GM13977 (cell line): ENCODE data around the gene SBK1.

Experiments used
- DNase-seq: peaks from one replicate; pipeline ENCODE4 v3.0.0; 2012; ENCODE audit warnings: low spot score
- CTCF ChIP-seq: IDR thresholded peaks from 2 replicates; pipeline ENCODE4 v1.5.1; 2012; ENCODE audit warnings: mild to moderate bottlenecking, control low read depth; ENCODE audit not compliant: insufficient read depth; ENCODE audit errors: extremely low read depth, missing control alignments
- in situ Hi-C: fragments of 300-500 bp; cut with MboI; formaldehyde crosslinking; loops from one replicate; pipeline ENCODE4 v1.12.0; 2022; ENCODE audit warnings: low sequenced_read_pairs, low pct_unique_long_range_greater_than_20kb, mixed read lengths, inconsistent platforms; ENCODE audit not compliant: unreplicated experiment

The SBK1 gene

GRCh38 chr16:28265822-28266221 is 26.5 kb upstream of the SBK1 start:
- in situ Hi-C loops, result no loop called here
- DNase-seq, result no peak
- TF ChIP-seq CTCF, result no peak

GRCh38 chr16:28267356-28267755 is 25.0 kb upstream of the SBK1 start:
- in situ Hi-C loops, result no loop called here

GRCh38 chr16:28273511-28273910 is 18.8 kb upstream of the SBK1 start:
- DNase-seq, result no peak
- in situ Hi-C loops, result no loop called here
- no peak for TF ChIP-seq CTCF

More at GRCh38 chr16:28267356-28267755, 25.0 kb upstream of the SBK1 start:
- TF ChIP-seq CTCF, result no peak
- DNase-seq, result no peak

DNA sequence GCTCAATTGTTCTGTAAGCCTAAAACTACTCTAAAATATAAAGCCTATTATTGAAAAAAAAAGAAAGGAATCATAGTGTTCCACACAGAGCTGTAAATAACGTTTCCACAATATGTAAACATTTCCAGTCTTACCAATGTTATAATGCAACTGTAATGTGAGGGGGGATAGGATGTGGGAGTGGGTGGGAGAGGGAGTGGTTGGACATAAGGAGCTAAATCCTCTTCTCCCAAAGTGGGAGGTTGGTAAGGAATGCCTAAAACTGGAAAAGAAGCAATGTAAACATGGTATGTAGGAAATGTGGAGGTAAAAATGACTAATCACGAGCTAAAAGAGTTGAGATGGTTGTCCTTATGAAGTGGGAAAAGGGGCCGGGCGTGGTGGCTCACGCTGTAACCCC is 17.6 kb upstream of the SBK1 start:
- DNase-seq, result no peak
- in situ Hi-C loops, result no loop called here
- no peak for TF ChIP-seq CTCF

- in situ Hi-C loops, result no loop called here
- no peak for TF ChIP-seq CTCF
- DNase-seq, result no peak
Observed at GRCh38 chr16:28276301-28276700, 16.0 kb upstream of the SBK1 start.

DNA sequence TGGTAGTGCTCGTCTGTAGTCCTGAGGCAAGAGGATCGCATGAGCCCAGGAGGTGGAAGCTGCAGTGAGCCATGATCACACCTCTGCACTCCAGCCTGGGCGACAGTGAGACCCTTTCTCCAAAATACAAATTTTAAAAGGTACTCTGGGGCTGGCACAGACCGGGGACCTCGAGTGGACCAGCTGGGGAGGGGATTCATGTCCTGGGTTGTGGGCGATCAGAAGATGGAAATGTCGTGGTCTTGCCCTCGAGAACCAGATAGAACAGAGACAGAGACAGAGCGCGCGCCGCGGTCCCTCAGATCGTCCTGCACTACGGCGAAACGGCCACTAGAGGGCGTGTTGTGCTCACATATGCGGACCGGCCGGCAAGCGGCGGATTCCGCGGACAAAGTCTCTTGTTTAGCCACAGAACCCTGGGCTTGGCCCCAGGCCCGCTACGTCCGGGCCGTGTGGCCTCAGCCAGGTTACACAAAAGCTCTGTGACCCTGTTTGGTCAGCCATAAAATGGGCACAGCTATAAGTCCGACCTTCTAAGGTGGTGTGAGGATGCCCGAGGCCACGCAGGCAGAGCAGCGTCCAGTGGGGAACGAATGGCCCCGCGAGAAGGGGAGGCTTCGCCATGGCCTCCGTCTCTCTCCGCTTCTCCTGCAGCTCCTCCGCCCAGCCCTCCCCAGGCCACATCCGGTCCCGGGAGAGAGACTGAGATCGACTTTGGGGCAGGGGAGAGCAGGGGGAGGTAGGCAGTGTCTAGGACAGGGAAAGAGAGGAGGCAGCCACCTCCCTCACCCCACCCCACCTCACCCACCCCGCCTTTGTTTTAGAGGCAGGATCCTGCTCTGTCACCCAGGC is 14.6 kb upstream of the SBK1 start:
- peak; percentile 96 for TF ChIP-seq CTCF
- in situ Hi-C loops, result no loop called here
- DNase-seq, result peak; percentile 87
